HG03558 (cell line): Measurements from ENCODE around the gene FGF3.
"Not testable (repeated sequence)": the region's sequence is repeated elsewhere in the genome, so short reads cannot be mapped to it uniquely, and the experiment has no call there.

Experiments
- ATAC-seq: cut with Tn5 transposase; IDR thresholded peaks from one replicate; pipeline ENCODE4 v1.9.1; 2021; ENCODE audit warnings: moderate number of reproducible peaks; ENCODE audit not compliant: unreplicated experiment; ENCODE audit errors: extremely low read depth

The FGF3 gene

GRCh38 chr11:69775163-69775755 lies 44.0 kb downstream of the FGF3 start, which contains the start of gene FGF4:
TSS of gene FGF4 (minus strand) at chr11:69775341. CDS start at chr11:69775084, 257 bp downstream.
- ATAC-seq, result no peak

GRCh38 chr11:69774354-69775162 lies 44.7 kb downstream of the FGF3 start:
- no peak for ATAC-seq

GRCh38 chr11:69773626-69774353 lies 45.4 kb downstream of the FGF3 start:
- no peak for ATAC-seq

GRCh38 chr11:69771466-69771865 lies 47.8 kb downstream of the FGF3 start:
- ATAC-seq, result no peak

GRCh38 chr11:69770540-69770939 lies 48.7 kb downstream of the FGF3 start:
- no peak for ATAC-seq

- ATAC-seq, result no peak
Observed at GRCh38 chr11:69765498-69765995, 53.7 kb downstream of the FGF3 start.

- not testable (repeated sequence) for ATAC-seq
Observed at GRCh38 chr11:69764918-69765317, 54.3 kb downstream of the FGF3 start.

GRCh38 chr11:69760319-69760718 lies 58.9 kb downstream of the FGF3 start:
- ATAC-seq, result no peak
